ENCODE measurements around the gene ANKRD26.
A peak's percentile ranks its signal among the peaks of the same experiment; 100 is the strongest.

ANKRD26 gene

DNA sequence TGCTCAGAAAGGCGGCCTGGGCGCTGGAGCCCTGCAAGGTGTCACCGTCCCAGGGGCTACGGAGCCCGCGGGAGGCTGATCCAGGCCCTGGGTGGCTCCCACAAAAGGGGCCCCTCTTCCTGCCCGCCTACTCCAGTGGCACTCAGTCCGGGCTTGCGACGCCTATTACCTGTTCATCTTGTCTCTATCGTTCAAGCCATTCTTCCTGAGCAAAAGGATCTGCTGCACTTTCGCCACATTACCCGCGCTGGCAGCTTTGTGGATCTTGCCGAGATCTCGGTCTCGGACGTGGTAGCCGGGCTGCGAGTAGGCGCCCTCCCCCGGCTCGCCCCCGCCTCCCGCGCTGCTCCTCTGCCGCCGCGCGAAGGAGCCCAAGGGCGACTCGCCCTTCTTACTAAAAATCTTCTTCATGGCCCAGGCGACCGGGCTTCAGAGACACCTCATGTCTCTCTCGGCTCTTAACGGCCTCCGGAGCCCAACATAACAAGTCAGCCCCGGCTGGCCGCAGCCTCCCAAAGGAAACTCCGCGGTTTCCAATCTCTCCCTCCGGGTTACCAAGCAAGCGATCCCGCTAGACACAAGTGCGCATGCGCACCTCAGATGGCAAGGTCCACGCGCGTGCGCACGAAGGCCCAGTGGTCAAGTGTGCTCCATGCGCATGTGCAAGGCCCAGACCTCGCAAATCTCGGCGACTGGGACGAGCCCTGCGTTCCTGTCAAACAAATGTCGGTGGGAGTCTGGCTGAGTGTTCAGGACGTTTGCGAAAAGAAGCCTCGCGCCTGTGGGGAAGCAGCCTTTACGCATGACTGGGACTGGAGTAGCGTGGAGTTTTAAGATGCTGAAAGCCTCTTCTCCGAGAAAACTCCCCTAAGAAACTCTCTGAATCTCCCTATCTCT is at the start of gene ANKRD26:
TSS of gene ANKRD26 (minus strand) at position 579 of the 897 bp plus-strand sequence. CDS start at position 411, 168 bp downstream.
- TF ChIP-seq, protein P1, sequence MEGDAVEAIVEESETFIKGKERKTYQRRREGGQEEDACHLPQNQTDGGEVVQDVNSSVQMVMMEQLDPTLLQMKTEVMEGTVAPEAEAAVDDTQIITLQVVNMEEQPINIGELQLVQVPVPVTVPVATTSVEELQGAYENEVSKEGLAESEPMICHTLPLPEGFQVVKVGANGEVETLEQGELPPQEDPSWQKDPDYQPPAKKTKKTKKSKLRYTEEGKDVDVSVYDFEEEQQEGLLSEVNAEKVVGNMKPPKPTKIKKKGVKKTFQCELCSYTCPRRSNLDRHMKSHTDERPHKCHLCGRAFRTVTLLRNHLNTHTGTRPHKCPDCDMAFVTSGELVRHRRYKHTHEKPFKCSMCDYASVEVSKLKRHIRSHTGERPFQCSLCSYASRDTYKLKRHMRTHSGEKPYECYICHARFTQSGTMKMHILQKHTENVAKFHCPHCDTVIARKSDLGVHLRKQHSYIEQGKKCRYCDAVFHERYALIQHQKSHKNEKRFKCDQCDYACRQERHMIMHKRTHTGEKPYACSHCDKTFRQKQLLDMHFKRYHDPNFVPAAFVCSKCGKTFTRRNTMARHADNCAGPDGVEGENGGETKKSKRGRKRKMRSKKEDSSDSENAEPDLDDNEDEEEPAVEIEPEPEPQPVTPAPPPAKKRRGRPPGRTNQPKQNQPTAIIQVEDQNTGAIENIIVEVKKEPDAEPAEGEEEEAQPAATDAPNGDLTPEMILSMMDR (IDR thresholded peaks at IDR 0.05; ENCODE audit: extremely low read depth, insufficient read depth, missing control alignments) = peak; percentile 15
- DNase-seq (ENCODE audit: low spot score) = peak; percentile 92
- in situ Hi-C loops (cut with MboI; ENCODE audit: low pct_unique_long_range_greater_than_20kb, low sequenced_read_pairs, unreplicated experiment) = no loop called here

DNA sequence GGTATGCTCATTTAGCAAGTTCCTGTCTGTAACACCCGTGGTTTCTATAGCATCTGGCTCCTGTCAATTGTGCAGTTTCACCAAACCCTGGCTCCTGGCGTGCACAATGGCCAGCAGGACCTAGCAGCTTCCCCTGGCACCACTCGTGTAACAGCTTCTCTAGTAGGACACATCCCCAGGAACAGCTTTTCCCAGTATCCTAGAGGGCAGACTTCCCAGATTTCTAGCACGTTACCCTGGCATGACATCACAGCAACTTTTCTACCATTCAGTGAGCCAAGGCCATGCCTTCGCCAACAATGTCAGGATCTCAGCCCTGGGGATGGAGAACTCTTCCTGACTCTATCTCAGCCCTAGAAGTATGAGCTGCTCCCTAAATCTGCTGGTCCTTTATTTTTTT is 47.4 kb upstream of the ANKRD26 start:
- no peak for DNase-seq (ENCODE audit: low spot score)
- in situ Hi-C loops (cut with MboI; ENCODE audit: low pct_unique_long_range_greater_than_20kb, low sequenced_read_pairs, unreplicated experiment) = no loop called here
- TF ChIP-seq, protein P1 (IDR thresholded peaks at IDR 0.05; ENCODE audit: extremely low read depth, insufficient read depth, missing control alignments) = no peak

DNA sequence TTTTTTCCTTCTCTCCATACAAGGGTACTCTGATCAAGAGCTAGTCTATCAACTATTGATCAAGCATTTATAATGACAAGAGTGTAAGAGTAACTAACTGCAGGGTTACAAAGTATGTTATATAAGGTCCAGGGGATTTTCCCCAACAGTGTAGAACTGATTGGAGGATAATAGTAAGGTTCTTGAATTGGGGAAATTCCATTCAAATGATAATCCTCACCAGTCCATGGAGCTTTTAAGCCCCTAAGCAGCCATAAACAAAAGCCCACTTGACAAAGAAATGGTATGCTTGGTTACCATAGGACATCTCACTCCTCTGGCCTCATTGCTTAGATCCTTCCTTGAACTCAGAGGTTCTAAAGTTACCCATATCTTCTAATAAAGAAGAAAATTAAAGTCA is 45.6 kb upstream of the ANKRD26 start:
- in situ Hi-C loops (cut with MboI; ENCODE audit: low pct_unique_long_range_greater_than_20kb, low sequenced_read_pairs, unreplicated experiment) = no loop called here
- TF ChIP-seq, protein P1 (IDR thresholded peaks at IDR 0.05; ENCODE audit: extremely low read depth, insufficient read depth, missing control alignments) = no peak
- DNase-seq (ENCODE audit: low spot score) = no peak

DNA sequence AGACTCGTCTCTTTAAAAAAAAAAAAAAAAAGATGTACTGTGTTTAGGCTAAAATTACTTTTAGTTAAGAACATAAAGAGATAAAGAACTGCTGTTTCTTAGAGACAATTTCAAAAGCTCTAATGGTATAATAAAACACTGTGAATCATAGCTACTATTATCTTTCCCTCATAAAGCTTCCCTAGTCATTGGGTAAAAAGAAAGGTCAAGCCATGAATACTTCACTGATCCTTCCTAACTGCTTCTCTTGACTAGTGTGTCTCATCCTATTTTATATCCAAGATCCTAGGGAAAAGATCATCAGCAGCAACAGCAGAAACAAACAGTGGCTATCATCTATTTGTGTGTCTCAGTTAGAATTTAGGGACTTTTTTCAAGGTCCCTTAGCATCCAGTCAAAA is 43.4 kb upstream of the ANKRD26 start:
- in situ Hi-C loops (cut with MboI; ENCODE audit: low pct_unique_long_range_greater_than_20kb, low sequenced_read_pairs, unreplicated experiment) = no loop called here
- no peak for DNase-seq (ENCODE audit: low spot score)
- TF ChIP-seq, protein P1 (IDR thresholded peaks at IDR 0.05; ENCODE audit: extremely low read depth, insufficient read depth, missing control alignments) = no peak

DNA sequence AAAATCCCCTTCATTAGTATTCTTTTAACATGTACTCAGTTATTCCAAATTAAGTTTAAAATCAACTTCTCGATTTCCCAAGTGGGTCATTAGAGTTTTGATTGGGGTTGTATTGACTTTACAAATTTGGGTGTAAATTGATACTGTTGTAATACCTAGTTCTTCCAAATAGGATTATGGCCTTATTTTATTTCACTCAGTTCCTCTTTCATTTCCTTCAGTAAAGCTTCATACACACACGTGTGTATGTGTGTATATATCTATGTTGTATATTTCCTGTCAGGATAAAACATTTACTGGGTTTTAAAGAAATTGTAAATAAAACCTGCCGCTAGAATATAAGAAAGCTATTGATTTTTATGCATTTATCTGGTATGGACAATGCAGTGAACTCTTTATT is 38.0 kb upstream of the ANKRD26 start:
- in situ Hi-C loops (cut with MboI; ENCODE audit: low pct_unique_long_range_greater_than_20kb, low sequenced_read_pairs, unreplicated experiment) = no loop called here
- no peak for DNase-seq (ENCODE audit: low spot score)
- TF ChIP-seq, protein P1 (IDR thresholded peaks at IDR 0.05; ENCODE audit: extremely low read depth, insufficient read depth, missing control alignments) = no peak

DNA sequence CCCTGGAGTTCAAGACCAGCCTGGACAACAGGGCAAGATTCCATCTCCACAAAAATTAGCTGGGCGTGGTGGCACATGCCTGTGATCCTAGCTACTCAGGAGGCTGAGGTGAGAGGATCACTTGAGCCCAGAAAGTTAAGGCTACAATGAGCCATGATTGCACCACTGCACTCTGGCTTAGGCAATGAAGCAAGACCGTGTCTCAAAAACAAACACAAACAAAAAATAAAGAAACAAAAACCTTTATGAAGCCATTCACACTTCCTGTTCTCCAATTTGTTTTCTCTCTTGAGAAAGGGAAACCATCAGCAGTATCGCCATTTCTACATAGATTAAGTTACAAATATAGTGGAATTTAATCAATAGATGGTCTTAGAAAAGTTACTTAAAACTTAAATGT is 34.1 kb upstream of the ANKRD26 start:
- DNase-seq (ENCODE audit: low spot score) = no peak

More for the DNA sequence above, 34.1 kb upstream of the ANKRD26 start:
- TF ChIP-seq, protein P1 (IDR thresholded peaks at IDR 0.05; ENCODE audit: extremely low read depth, insufficient read depth, missing control alignments) = no peak
- in situ Hi-C loops (cut with MboI; ENCODE audit: low pct_unique_long_range_greater_than_20kb, low sequenced_read_pairs, unreplicated experiment) = no loop called here

Data from GM13977 (cell line).